DND-41 (cell line): ENCODE data around the gene GIPC2.

Source experiments
- ATAC-seq: fragments of 200-7000 bp; cut with Tn5 transposase; 3 replicates; pipeline ENCODE4 v1.9.1; 2021; ENCODE audit warnings: low read depth; ENCODE audit not compliant: insufficient read depth
- DNase-seq: peaks from one replicate; pipeline ENCODE4 v3.0.0-alpha.2; 2020
- H2AFZ ChIP-seq: 2 replicates; pipeline ENCODE4 v1.6.0; 2012; ENCODE audit warnings: low read depth, low read length
- H3K27ac ChIP-seq: 2 replicates; pipeline ENCODE4 v1.5.1; 2012; ENCODE audit warnings: low read length, inconsistent platforms
- H3K27me3 ChIP-seq: fragments of 200-600 bp; sonication (generic); 2 replicates; pipeline ENCODE4 v1.6.0; 2012; ENCODE audit warnings: low read length, mild to moderate bottlenecking, inconsistent platforms; ENCODE audit not compliant: insufficient read depth, poor library complexity
- H3K36me3 ChIP-seq: 2 replicates; pipeline ENCODE4 v1.5.1; 2012; ENCODE audit warnings: low read length, inconsistent platforms; ENCODE audit not compliant: insufficient read depth
- H3K4me1 ChIP-seq: 2 replicates; pipeline ENCODE4 v1.5.1; 2012; ENCODE audit warnings: mild to moderate bottlenecking, low read length; ENCODE audit not compliant: insufficient read depth
- H3K4me2 ChIP-seq: 2 replicates; pipeline ENCODE4 v1.6.0; 2012; ENCODE audit warnings: mild to moderate bottlenecking, moderate library complexity, low read length, inconsistent platforms; ENCODE audit not compliant: insufficient read depth
- H3K4me3 ChIP-seq, 2 experiments: fragments of 200-600 bp in 1 of 2; shearing (Covaris generic) in 1 of 2; 2 replicates each; pipeline ENCODE4 v1.5.1; 2012 to 2016; ENCODE audit warnings: inconsistent platforms in 2 of 2, low read length in 2 of 2, mild to moderate bottlenecking in 2 of 2, low read depth in 1 of 2, moderate library complexity in 1 of 2
- H3K79me2 ChIP-seq: 2 replicates; pipeline ENCODE4 v1.6.0; 2012; ENCODE audit warnings: low read length, inconsistent platforms; ENCODE audit not compliant: insufficient read depth
- H3K9ac ChIP-seq: 2 replicates; pipeline ENCODE4 v1.6.0; 2012; ENCODE audit warnings: low read depth, mild to moderate bottlenecking, inconsistent platforms, low read length, moderate library complexity
- H3K9me3 ChIP-seq: 2 replicates; pipeline ENCODE4 v1.5.1; 2012; ENCODE audit warnings: low read length, moderate library complexity, mild to moderate bottlenecking, inconsistent platforms; ENCODE audit not compliant: insufficient read depth, severe bottlenecking
- H4K20me1 ChIP-seq: 2 replicates; pipeline ENCODE4 v1.6.0; 2012; ENCODE audit warnings: low read length; ENCODE audit not compliant: insufficient read depth
- CTCF ChIP-seq: IDR thresholded peaks from 2 replicates; pipeline ENCODE4 v1.5.1; 2012; ENCODE audit warnings: borderline replicate concordance, low read length, moderate library complexity, mild to moderate bottlenecking; ENCODE audit not compliant: poor library complexity, severe bottlenecking; ENCODE audit errors: extremely low read depth
- EZH2 ChIP-seq: IDR thresholded peaks from 3 replicates; pipeline ENCODE4 v1.6.1; 2012; ENCODE audit warnings: borderline replicate concordance, low read depth, mild to moderate bottlenecking, moderate library complexity, low read length, inconsistent platforms; ENCODE audit not compliant: severe bottlenecking

The GIPC2 gene

GRCh38 chr1:78146205-78146771, 100.5 kb downstream of the GIPC2 start:
- TF ChIP-seq CTCF (no peak), EZH2 (no peak)
- H3K4me3 ChIP-seq = no peak overlapping the region

GRCh38 chr1:78147031-78147430, 101.3 kb downstream of the GIPC2 start:
- ATAC-seq (no peak), DNase-seq (no peak)
- H2AFZ ChIP-seq = no peak overlapping the region
- H3K9me3 ChIP-seq = no peaks in the 10 kb centered on the region
- no peaks in the 10 kb centered on the region for H3K36me3 ChIP-seq
- no peak overlapping the region for H3K9ac ChIP-seq
- no peaks in the 10 kb centered on the region for H3K27me3 ChIP-seq
- TF ChIP-seq CTCF (no peak), EZH2 (no peak)
- H3K4me1 ChIP-seq = peaks cover 3% of the 10 kb centered on the region; the same call in 1 of the 2 replicates
- no peak overlapping the region for H3K4me2 ChIP-seq
- H3K27ac ChIP-seq = no peak overlapping the region
- H3K4me3 ChIP-seq = no peak overlapping the region
- H4K20me1 ChIP-seq = no peaks in the 10 kb centered on the region
- no peaks in the 10 kb centered on the region for H3K79me2 ChIP-seq

More at GRCh38 chr1:78146205-78146771, 100.5 kb downstream of the GIPC2 start:
- DNase-seq (no peak), ATAC-seq (no peak)
- no peaks in the 10 kb centered on the region for H3K27me3 ChIP-seq
- H3K4me1 ChIP-seq = peaks cover 3% of the 10 kb centered on the region; the same call in 1 of the 2 replicates
- no peak overlapping the region for H3K4me2 ChIP-seq
- no peaks in the 10 kb centered on the region for H3K79me2 ChIP-seq
- H2AFZ ChIP-seq = no peak overlapping the region
- H3K9ac ChIP-seq = no peak overlapping the region
- H3K36me3 ChIP-seq = no peaks in the 10 kb centered on the region
- no peaks in the 10 kb centered on the region for H4K20me1 ChIP-seq
- no peaks in the 10 kb centered on the region for H3K9me3 ChIP-seq
- no peak overlapping the region for H3K27ac ChIP-seq

- Histone ChIP-seq H3K36me3 (no peaks in the 10 kb centered on the region), H3K27me3 (peaks cover 20% of the 10 kb centered on the region), H3K4me3 (no peak overlapping the region), H3K4me2 (no peak overlapping the region), H3K79me2 (no peaks in the 10 kb centered on the region), H2AFZ (no peak overlapping the region), H4K20me1 (no peaks in the 10 kb centered on the region), H3K9me3 (no peaks in the 10 kb centered on the region), H3K27ac (no peak overlapping the region), H3K4me1 (no peaks in the 10 kb centered on the region), H3K9ac (no peak overlapping the region)
- DNase-seq = no peak
- no peak for TF ChIP-seq CTCF
- TF ChIP-seq EZH2 = no peak
- ATAC-seq = no peak
Measured at GRCh38 chr1:78153092-78153736, 107.4 kb downstream of the GIPC2 start.
